Ecto neural progenitor cell (in vitro differentiated cells): ENCODE data around the gene CNP.
A peak's percentile ranks its signal among the peaks of the same experiment; 100 is the strongest.
"Not testable (repeated sequence)": the region's sequence is repeated elsewhere in the genome, so short reads cannot be mapped to it uniquely, and the experiment has no call there.

ENCODE experiments used
- DNase-seq: peaks from one replicate; pipeline ENCODE4 v3.0.0-alpha.2; 2018; ENCODE audit warnings: low spot score

Gene CNP

DNA sequence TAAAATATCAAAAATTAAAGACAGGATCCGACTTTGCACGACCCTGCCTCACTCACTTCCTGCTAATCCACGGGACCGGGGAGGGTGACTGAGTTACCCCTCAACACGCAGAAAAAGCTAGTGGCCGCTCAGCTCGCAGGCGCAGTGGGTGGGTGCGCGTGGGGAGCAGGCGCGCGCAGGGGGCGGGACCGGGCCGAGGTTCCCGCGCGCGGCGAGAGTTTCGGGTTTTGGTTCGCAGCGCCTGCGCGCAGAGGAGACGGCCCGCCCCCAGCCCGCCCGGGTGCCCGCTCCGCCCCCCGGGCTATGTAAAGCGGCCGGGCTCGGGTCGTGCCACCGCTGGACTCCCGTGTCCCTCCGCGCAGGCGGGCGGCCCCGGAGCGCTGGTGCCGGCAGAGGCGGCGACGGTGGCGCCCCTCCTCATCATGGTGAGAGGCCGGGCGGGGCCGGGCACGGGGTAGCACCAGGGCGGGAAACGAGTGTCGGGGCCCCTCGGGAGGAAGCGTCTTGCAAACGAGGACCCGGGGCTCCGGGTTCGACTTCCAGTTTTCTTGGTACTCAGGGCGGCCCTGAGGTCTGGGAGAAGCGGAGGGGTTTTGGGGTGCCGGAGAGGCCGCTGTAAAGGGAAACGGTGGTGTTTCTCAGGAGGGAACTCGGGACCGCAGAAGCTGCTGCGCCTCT, at the start of gene CNP:
TSS of gene CNP (plus strand) at position 333 of the 678 bp plus-strand sequence. CDS start at position 423, 90 bp downstream.
- peak; percentile 95 for DNase-seq

DNA sequence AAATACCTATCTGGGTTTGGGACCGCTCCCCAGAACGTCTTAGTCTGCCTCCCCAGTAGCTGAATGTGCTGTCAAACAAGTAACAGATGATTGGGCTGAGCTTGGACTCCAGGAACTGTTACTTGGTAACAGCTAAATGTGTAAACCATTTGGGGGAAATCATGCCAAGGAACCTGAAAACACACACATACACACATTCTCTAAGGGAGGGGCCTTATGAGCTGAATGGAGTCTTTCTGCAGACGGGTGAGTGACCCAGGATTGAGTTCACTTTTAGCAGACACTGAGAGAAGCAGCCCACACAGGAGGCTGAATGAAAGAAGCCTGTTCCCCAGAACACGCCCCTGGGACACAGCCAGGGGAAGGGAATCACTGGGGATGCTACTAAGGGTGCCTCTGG, 49.4 kb upstream of the CNP start:
- no peak for DNase-seq

DNA sequence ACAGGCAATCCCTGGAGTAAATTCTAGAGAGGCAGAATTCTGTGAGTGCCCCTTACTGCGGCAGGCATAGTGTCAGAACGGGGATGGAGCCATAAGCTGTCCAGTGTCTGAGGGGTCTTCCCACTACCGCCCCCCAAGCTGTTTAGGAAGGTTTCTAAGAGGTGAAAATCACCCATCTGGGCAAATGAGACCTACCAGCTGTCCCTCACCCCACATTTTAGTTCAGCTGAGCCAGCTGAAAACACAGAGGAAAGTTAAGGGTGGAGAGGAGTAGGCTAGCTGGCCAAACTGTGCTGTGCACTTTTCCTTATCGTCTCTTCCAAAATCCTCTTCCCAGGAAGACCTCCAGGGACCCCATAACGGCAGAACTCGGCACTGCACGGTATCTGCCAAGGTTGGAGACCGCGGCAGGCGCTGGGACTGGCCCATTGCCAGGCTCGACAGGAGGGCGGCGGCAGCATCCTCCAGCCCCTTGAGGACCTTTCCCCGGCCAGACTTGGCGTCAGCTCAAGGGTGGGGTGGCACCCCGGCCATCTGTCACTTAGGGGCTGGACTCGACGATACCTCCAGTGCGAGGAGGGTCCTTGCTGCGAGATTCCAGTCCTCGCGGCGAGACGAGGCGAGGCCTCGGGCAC, 48.8 kb upstream of the CNP start:
- DNase-seq = no peak

DNA sequence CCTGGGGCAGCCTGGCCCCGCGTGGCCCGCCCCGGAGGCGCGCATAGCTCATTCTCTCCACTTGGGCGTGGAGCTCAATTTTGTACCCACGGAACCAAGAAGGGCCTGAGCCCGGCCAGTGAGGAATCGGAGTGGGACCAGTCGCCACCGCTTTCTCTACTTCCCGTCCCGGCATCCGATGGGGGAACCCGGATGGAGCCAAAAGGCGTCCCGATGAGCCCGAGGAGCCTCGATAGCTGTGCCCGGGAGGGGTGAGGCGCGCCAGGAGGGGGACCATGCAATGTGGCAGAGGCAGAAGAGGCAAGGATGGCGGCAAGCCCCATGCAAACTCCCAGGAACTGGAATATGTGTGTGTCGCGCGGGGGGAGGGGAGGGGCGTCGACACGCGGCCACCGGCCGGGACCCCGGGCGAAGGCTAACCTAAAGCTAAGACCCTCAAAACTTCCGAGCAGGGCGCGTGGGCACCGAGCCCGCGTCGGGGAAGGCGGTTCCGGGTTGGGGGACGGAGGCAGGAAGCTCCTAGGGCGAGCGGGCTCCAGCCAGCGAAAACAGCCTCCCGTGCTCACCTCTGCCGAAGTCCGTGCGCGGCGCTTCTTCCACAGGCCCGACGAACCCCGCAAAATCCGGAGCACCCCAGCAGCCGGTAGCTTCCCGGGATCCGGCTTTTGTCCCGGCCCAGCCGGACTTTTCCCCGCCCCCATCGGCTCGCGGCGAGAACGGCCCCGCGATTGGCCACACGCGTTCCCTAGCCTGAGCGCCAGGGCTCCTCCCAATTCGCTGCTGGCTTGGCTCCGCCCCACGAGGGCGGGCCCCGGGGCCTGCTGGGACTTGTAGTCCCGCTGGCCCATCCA, 48.1 kb upstream of the CNP start, which contains the start of gene ACLY:
TSS of gene ACLY (minus strand) at position 638 of the 851 bp plus-strand sequence. CDS start 5,078 bp downstream, outside the sequence.
- DNase-seq = peak; percentile 100

DNA sequence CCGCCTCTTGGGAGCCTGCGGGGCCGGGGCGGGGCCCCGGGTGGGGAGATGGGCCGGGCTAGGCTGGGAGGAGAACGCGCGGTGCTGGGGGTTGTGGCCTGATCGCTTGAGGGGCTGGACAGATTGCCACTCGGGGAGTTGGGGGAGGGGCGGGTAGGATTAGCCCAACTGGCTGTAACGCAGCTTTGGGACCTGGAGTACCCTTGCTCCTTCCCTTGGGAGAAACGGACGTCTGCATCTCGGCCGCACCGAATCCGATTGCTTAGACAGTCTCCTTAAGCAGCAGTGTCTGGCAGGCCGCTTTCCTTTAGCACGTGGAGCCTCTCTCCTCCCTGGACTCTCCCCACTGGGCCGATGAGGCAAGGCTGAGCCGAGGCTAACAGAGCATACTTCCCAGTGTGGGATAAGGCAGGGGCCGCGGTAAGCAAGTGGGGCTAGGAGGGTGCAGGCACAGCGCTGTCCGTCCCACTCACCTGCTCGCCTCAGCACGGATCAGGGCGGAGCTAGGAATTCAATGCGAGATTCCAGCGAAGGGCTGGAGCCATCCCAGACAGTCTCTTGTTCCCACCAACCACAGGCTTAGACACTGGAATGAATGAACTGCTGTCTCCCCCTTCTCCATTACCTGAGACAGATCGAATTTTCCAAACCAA, 47.3 kb upstream of the CNP start:
- no peak for DNase-seq

DNA sequence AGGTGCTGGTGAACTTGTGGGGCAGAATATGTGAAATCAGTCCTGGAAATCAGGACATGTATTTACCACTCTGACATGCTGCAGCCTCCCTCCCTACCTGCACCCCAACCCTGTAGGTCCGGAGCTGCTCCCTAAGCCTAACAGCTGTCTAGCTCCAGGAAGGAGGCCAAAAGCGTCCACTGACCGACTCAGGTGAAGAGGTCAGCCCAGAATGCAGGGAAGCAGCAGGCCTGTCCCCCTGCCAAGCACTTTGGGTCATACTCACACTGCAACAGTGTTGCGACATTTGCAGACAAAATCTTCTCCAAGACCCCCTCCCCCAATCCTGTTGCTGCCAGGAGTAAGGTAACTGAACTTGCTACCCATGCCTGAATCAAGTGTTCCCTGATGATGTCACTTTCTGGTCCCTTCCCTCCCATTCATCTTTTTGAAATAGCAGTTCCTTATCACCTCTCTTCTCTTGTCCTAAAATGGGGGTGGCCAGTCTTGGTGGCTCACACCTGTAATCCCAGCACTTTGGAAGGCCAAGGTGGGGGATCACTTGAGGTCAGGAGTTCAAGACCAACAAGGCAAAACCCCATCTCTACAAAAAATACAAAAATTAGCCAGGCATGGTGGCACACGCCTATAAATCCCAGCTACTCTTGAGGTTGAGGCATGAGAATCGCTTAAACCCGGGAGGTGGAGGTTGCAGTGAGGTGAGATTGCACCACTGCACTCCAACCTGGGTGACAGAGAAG, 46.6 kb upstream of the CNP start:
- DNase-seq = peak; percentile 69

DNA sequence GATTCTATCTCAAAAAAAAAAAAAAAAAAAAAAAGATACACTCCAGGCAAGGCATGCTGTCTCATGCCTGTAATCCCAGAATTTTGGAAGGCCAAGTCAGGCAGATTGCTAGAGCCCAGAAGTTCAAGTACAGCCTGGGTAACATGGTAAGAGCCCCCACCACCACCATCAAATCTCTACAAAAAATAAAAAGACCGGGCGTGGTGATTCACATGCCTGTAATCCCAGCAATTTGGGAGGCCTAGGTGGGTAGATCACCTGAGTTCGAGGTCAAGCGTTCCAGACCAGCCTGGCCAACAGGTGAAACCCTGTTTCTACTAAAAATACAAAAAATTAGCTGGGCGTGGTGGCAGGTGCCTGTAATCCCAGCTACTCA, 46.0 kb upstream of the CNP start:
- DNase-seq = no peak

DNA sequence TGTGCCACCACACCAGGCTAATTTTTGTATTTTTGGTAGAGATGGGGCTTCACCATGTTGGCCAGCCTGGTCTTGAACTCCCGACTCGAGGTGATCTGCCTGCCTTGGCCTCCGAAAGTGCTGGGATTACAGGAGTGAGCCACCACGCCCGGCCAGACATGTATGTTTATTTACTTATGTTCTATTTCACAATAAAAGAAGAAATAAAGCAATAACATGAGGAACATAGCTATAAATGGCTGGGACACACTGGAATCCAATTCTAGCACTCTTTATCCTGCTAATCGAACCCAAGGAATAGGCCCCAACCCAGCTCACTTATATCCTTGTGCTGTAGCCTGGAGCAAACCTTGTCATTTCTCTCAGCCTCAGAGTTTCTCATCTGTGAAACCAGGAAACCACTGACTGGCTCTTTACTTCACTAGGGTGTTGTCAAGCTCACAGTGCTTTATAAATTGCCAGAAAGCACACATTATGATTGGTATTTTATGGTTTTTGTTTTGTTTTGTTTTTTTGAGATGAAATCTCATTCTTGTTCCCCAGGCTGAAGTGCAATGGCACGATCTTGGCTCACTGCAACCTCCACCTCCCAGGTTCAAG, 40.5 kb upstream of the CNP start:
- DNase-seq = no peak

DNA sequence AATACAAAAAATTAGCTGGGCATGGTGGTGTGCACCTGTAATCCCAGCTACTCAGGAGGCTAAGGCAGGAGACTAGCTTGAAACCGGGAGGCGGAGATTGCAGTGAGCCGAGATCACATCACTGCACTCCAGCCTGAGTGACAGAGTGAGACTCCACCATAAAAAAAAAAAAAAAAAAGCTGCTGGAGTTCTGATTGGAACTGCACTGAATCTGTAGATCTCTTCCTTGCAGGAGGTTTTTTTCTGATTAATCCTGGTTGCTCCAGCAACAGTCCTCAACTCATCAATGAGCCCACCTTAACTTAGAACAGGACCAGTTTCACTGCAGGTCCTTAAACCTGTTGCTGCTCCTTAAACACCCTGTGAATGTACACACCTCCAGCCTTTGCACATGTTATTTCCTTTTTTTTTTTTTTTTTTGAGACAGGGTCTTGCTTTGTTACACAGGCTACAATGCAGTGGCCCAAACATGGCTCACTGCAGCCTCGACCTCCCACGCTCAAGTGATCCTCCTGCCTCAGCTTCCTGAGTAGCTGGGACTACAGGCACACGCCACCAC, 37.8 kb upstream of the CNP start:
- DNase-seq = no peak

DNA sequence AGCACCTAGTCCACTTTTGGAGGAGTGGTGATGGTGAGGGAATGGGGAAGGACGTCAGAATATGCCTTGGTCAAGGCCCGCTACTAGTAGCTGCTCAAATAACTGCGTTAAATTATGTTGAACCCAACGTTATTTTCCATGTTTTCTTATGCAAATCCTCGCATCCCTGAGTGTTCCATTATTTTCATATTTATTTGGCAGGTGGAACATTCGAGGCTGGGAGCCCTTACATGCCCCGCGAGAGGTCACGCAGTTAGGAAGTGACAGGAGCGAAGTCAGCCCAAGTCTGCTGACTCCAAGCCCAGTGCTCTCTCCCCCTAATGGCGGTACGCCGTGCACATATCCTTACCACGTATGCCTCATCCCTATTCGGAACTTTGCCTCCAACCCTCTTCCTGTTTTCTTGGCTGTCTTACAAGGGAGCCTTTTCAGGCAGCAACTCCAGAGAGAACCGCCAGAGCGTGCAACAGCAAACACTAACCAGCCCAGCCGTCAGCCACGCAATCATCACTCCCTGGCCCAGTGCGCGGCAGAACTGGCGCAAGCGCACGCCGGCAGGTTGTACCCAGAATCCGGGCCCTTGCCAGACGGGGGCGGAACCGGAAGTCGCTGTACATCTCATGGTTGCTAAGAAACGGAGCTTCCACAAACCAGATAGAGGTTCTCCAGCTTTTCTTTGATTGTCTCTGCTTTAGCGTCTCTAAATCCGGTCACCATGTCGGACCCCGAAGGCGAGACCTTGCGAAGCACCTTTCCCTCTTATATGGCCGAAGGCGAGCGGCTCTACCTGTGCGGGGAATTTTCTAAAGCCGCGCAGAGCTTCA, 36.4 kb upstream of the CNP start, which contains the start of gene ODAD4:
TSS of gene ODAD4 (plus strand) at position 609 of the 824 bp plus-strand sequence. CDS start at position 716, 107 bp downstream.
- DNase-seq = peak; percentile 98

DNA sequence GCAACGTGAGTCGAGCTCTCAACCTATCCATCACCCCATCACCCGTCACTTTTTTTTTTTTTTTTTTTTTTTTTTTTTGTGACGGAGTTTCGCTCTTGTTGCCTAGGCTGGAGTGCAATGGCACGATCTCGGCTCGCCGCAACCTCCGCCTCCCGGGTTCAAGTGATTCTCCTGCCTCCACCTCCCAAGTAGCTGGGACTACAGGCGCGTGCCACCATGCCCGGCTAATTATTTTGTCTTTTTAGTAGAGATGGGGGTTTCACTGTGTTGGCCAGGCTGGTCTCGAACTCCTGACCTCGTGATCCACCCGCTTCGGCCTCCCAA, 35.8 kb upstream of the CNP start:
- not testable (repeated sequence) for DNase-seq

DNA sequence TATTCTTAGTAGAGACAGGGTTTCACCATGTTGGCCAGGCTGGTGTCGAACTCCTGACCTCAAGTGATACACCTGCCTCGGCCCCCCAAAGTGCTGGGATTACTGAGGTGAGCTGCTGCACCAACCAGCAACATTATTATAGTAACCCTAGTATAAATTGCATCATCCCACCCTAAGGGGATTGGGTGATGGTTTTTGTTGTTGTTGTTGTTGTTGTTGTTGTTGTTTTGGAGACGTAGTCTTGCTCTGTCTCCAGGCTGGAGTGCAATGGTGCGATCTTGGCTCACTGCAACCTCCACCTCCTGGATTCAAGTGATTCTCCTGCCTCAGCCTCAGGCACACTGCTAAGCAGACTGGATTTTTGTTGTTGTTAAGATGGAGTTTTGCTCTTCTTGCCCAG, 34.9 kb upstream of the CNP start:
- DNase-seq = not testable (repeated sequence)

DNA sequence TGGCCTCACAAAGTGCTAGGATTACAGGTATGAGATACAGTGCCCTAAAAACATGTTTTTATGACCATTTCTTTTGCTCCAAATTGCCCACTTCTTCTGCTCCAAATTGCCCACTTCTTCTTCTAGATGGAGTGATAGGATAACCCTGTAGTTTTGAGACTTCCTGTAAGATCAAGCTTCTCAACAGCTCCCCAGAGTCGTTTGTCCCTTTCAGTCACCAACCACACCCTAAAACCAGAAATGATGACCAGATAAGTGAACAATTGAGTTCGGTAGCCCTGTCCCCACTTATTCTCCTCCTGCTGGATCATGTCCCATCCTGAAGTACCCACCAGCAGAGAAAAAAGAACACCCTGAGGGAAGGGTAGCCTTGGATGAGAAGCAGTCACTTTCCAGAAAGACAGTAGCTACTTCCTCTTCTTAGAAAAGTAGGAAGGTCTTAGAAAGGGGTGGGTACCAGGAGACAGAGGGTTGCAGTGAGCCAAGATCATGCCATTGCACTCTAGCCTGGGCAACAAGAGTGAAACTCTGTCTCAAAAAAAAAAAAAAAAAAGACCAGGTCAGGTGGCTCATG, 33.7 kb upstream of the CNP start:
- DNase-seq = no peak

DNA sequence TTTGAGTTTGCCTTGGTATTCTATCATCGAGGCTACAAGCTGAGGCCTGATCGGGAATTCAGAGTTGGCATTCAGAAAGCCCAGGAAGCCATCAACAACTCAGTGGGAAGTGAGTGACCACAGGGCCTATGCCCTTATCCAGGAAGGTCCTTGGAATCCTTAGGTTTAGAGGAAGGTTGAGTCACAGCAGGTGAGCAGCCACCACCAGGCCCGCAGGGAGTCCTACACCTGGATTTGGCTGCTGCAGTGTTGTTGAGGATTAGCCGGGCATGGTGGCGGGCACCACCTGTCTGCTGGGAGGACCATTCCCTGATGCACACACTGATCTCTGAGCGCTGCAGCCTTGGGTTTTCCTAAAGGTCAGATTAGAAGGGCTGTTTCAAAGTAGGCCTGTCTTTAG, 31.0 kb upstream of the CNP start:
- no peak for DNase-seq

DNA sequence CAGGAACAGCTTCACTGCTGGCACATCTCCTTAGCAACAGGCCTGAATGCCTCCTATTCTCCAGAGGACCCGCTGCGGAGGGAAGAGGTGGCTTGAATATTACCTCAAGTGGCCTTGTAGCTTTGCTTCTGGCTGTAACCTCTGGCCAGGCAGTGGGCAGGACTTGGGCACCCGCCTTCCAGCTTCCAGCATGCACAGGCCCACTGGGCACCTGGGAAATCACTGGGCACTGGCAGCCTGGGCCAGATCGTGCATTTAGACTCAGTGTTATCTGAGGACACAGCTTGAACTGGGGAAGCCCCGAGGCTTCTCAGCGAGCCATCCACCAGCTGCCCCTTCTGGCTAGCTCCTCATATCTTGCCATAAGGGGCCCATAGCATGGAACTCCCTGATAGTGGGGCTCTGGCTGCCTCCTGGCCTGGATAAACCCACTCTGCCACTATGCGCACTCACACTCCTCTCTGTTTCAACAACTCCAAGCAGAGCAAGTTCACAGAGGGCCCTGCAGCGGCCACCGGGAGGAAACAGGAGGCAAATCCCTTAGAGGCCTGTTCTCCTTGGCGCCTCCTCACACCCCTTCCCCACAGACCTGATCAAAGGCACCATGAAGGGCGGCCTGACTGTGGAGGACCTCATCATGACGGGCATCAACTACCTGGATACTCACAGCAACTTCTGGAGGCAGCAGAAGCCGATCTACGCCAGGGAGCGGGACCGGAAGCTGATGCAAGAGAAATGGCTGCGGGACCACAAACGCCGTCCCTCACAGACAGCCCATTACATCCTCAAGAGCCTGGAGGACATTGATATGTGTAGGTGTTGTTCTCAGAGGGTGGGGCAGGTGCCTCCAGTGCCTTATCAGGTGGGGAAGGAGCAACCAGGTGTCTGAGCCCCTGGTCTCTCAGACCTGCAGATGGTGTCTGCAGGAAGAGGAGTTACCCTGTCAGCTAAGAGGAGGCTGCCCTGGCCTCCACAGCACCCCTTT, 28.3 kb upstream of the CNP start:
- DNase-seq = no peak

DNA sequence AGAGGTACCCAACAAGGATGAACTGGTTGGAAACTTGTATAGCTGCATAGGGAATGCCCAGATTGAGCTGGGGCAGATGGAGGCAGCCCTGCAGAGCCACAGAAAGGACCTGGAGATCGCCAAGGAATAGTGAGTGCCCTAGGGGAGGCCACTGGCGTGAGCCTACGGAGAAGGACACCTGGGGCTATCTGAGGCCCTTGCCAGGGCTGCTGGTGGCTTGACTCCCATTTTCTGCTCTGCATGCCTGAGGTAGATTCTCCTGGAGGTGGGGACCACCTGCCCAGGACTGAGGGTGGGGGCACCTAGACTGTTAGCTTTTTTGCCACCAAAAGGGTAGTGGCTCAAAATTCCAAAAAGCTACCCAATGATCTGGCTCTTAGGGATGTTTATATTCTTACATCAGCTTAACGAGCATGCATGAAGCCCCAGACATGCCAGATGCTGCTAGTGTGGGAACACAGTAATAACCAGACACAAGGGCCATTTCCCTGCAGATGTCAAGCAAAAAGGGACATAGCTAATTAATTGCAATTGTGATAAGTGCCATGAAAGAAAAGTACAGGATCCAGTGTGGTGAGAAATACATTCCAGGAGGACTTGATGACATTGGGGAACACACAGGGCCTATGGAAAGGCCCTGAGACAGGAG, 27.4 kb upstream of the CNP start:
- DNase-seq = no peak

DNA sequence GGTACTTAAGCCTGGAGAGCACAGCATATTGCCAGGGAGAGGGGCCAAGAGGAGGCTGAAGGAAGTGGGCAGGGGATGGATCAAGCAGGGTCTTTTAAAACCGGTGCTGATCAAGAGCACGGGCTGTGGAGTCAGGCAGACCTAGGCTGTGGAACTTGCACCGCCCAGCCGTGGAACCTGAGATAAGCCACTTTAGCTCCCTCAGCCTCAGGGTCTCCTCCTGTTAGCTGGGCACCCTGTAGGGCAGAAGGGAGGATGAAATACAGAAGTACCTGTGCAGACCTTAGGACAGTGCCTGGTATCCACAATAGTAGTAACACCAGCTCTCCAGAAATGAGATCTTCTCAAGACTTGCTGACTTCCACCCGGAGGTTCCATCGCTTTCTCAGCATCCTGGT, 26.9 kb upstream of the CNP start:
- DNase-seq = no peak

DNA sequence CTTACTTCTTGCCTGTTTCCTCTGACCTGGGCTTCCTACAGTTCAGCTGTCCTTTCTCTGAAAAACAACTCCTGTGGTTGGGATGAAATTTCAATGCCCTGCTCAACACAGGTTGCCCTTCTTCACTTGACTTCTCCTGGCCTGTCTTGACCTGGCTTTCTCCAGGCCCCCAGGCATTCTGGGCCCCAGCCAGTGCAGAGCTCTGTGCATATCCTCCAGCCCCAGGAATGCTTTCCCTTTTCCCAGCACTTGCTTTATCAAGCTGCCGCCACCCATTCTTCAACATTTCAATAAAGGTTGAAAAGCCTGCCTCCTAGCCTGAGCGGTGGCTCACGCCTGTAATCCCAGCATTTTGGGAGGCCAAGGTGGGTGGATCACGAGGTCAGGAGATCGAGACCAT, 25.4 kb upstream of the CNP start:
- DNase-seq = no peak
